Smooth muscle cell (in vitro differentiated cells): ENCODE measurements around the gene CBX4. TPM values are rescaled to one million over a fixed set of nuclear protein-coding genes. Genes with fewer than 3 reads are reported as not detected.
A peak's percentile ranks its signal among the peaks of the same experiment; 100 is the strongest.

Source experiments
- DNase-seq: peaks from one replicate; lab custom pipeline; 2025; ENCODE audit not compliant: unreplicated experiment; lab: John Stamatoyannopoulos, UW
- H2AFZ ChIP-seq: fragments of 200-600 bp; sonication (generic); 2 replicates; pipeline ENCODE4 v1.6.0; 2016; ENCODE audit warnings: antibody characterized with exemption, low read depth, mild to moderate bottlenecking
- H3F3A ChIP-seq: fragments of 200-600 bp; sonication (generic); 2 replicates; pipeline ENCODE4 v1.6.0; 2017; ENCODE audit warnings: antibody characterized with exemption, low read depth
- H3K27ac ChIP-seq: fragments of 200-600 bp; sonication (generic); 2 replicates; pipeline ENCODE4 v1.5.1; 2016; ENCODE audit warnings: low read depth, mild to moderate bottlenecking
- H3K27me3 ChIP-seq: fragments of 200-600 bp; sonication (generic); 2 replicates; pipeline ENCODE4 v1.6.1; 2016; ENCODE audit warnings: low read depth, mild to moderate bottlenecking
- H3K36me3 ChIP-seq: fragments of 200-600 bp; sonication (generic); 2 replicates; pipeline ENCODE4 v1.5.1; 2016; ENCODE audit warnings: low read depth
- H3K4me1 ChIP-seq: fragments of 200-600 bp; sonication (generic); 2 replicates; pipeline ENCODE4 v1.5.1; 2016; ENCODE audit warnings: low read depth
- H3K4me2 ChIP-seq: fragments of 200-600 bp; sonication (generic); 2 replicates; pipeline ENCODE4 v1.6.0; 2016; ENCODE audit warnings: mild to moderate bottlenecking
- H3K4me3 ChIP-seq: fragments of 200-600 bp; sonication (generic); 2 replicates; pipeline ENCODE4 v1.5.1; 2016; ENCODE audit warnings: mild to moderate bottlenecking
- H3K79me2 ChIP-seq: fragments of 200-600 bp; sonication (generic); 2 replicates; pipeline ENCODE4 v1.6.0; 2016; ENCODE audit warnings: low read depth, mild to moderate bottlenecking
- H3K9ac ChIP-seq: fragments of 200-600 bp; sonication (generic); 2 replicates; pipeline ENCODE4 v1.6.0; 2016; ENCODE audit warnings: low read depth
- H3K9me3 ChIP-seq: fragments of 200-600 bp; sonication (generic); replicated peaks from 2 replicates; pipeline ENCODE4 v1.5.1; 2016; ENCODE audit warnings: low read depth
- H4K20me1 ChIP-seq: fragments of 200-600 bp; sonication (generic); 2 replicates; pipeline ENCODE4 v1.6.0; 2016; ENCODE audit warnings: low read depth
- CTCF ChIP-seq: fragments of 200-600 bp; sonication (generic); IDR thresholded peaks from 2 replicates; pipeline ENCODE4 v1.5.1; 2017; ENCODE audit warnings: borderline replicate concordance, mild to moderate bottlenecking, antibody characterized with exemption; ENCODE audit not compliant: insufficient read depth, poor library complexity, severe bottlenecking
- WGBS: methylation state at CpG from one replicate; pipeline ENCODE4 v1.1.7; 2016; ENCODE audit warnings: low lambda C conversion rate; 5-methylcytosine and 5-hydroxymethylcytosine counted together
- polyA plus RNA-seq: library from polyadenylated mRNA; unstranded; fragments of >200 nt; fragmentation: Nextera tagmentation; extraction: Ambion mirVana; gene quantifications from 2 replicates; pipeline ENCODE4 v1.2.1, GENCODE V29; 2016
- total RNA-seq: library from RNA; depleted of rRNA; stranded (reverse); fragments of >200 nt; gene quantifications from 2 replicates; pipeline ENCODE4 v1.2.3, GENCODE V29; 2014

CBX4 gene
- total and polyA plus RNA-seq, 2 experiments from 2014 or later: 17.4 to 44.6 TPM

GRCh38 chr17:79851461-79851817 lies 12.2 kb upstream of the CBX4 start:
- no peaks in the 10 kb centered on the region for H3K79me2 ChIP-seq
- no peaks in the 10 kb centered on the region for H3K27me3 ChIP-seq
- H2AFZ ChIP-seq: no peak overlapping the region
- H3K36me3 ChIP-seq: no peaks in the 10 kb centered on the region
- DNase-seq: no peak
- H3F3A ChIP-seq: no peaks in the 10 kb centered on the region
- H3K9ac ChIP-seq: peak overlapping the region; percentile 66
- peak overlapping the region; percentile 68 for H3K27ac ChIP-seq
- H3K4me3 ChIP-seq: no peak overlapping the region
- WGBS: 92% methylated on average over 11 of the region's 11 CpGs
- H3K4me1 ChIP-seq: peaks cover 9% of the 10 kb centered on the region
- H3K4me2 ChIP-seq: no peak overlapping the region
- H4K20me1 ChIP-seq: no peaks in the 10 kb centered on the region
- no peaks in the 10 kb centered on the region for H3K9me3 ChIP-seq
- TF ChIP-seq CTCF: no peak

GRCh38 chr17:79850571-79851460 lies 11.6 kb upstream of the CBX4 start:
- Histone ChIP-seq H3K36me3 (no peaks in the 10 kb centered on the region), H3F3A (no peaks in the 10 kb centered on the region), H3K27me3 (no peaks in the 10 kb centered on the region), H3K9ac (peak overlapping the region; percentile 66), H3K9me3 (no peaks in the 10 kb centered on the region), H4K20me1 (no peaks in the 10 kb centered on the region), H3K4me2 (no peak overlapping the region), H3K4me3 (no peak overlapping the region), H3K79me2 (no peaks in the 10 kb centered on the region), H3K4me1 (peaks cover 9% of the 10 kb centered on the region), H2AFZ (no peak overlapping the region), H3K27ac (peak overlapping the region; percentile 68)
- 70% methylated on average over 18 of the region's 18 CpGs for WGBS
- TF ChIP-seq CTCF: no peak
- no peak for DNase-seq

- Histone ChIP-seq H3K9me3 (no peaks in the 10 kb centered on the region), H3K4me1 (peaks cover 17% of the 10 kb centered on the region), H3K4me2 (no peak overlapping the region), H3F3A (peaks cover 3% of the 10 kb centered on the region), H3K4me3 (no peak overlapping the region), H3K27ac (no peak overlapping the region), H2AFZ (no peak overlapping the region), H4K20me1 (no peaks in the 10 kb centered on the region), H3K36me3 (no peaks in the 10 kb centered on the region), H3K9ac (no peak overlapping the region), H3K27me3 (no peaks in the 10 kb centered on the region), H3K79me2 (no peaks in the 10 kb centered on the region)
- DNase-seq: no peak
- TF ChIP-seq CTCF: no peak
- whole genome bisulfite sequencing: 42% methylated on average over 8 of the region's 8 CpGs
Observed at GRCh38 chr17:79849953-79850352, 10.7 kb upstream of the CBX4 start.

DNA sequence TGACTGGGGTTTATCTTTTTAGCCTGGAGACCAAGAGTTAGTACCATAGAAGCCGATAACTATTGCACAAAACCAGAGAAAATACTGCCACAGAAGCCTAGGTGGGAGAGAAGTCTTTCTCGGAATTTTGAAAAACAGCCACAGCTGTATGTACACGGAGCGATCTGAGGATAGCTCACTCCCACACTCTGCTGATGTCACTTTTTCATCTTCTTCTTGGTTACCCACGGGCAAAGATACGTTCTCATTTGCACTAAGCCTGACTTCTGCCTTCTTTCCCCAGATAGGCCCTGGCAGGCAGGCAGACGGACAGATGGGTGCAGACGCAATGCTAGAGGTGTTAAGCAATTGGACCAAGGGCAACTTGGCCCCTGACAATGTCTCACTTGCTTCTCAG lies 9.1 kb upstream of the CBX4 start:
- Histone ChIP-seq H3F3A (peaks cover 9% of the 10 kb centered on the region), H3K4me2 (no peak overlapping the region), H3K36me3 (no peaks in the 10 kb centered on the region), H3K4me1 (peaks cover 24% of the 10 kb centered on the region), H3K9me3 (no peaks in the 10 kb centered on the region), H3K79me2 (no peaks in the 10 kb centered on the region), H4K20me1 (no peaks in the 10 kb centered on the region), H3K4me3 (no peak overlapping the region), H2AFZ (no peak overlapping the region), H3K27me3 (no peaks in the 10 kb centered on the region), H3K27ac (no peak overlapping the region), H3K9ac (no peak overlapping the region)
- no peak for DNase-seq
- TF ChIP-seq CTCF: no peak
- 57% methylated on average over 8 of the region's 8 CpGs for WGBS
